ENCODE data around the gene DNM3.

The DNM3 gene

GRCh38 chr1:172120381-172120780 lies 279.1 kb downstream of the DNM3 start:
- DNase-seq, result no peak

- no peak for DNase-seq
These were observed 279.9 kb downstream of the DNM3 start for GRCh38 chr1:172121081-172121717.

- no peak for DNase-seq
These were observed 281.1 kb downstream of the DNM3 start for GRCh38 chr1:172122381-172122780.

GRCh38 chr1:172125250-172125649 lies 284.0 kb downstream of the DNM3 start:
- no peak for DNase-seq

- no peak for DNase-seq
These were observed 284.6 kb downstream of the DNM3 start for GRCh38 chr1:172125812-172126430.

- no peak for DNase-seq
These were observed 291.5 kb downstream of the DNM3 start for GRCh38 chr1:172132836-172133235.

- no peak for DNase-seq
These were observed 292.9 kb downstream of the DNM3 start for GRCh38 chr1:172134087-172134731.

- DNase-seq, result no peak
These were observed 293.9 kb downstream of the DNM3 start for GRCh38 chr1:172135076-172135672.

GRCh38 chr1:172135978-172136610 lies 294.8 kb downstream of the DNM3 start:
- no peak for DNase-seq

- no peak for DNase-seq
These were observed 295.6 kb downstream of the DNM3 start for GRCh38 chr1:172136925-172137324.

GRCh38 chr1:172137703-172138454 lies 296.6 kb downstream of the DNM3 start:
- DNase-seq, result no peak

GRCh38 chr1:172138634-172139033 lies 297.3 kb downstream of the DNM3 start:
- no peak for DNase-seq

- no peak for DNase-seq
These were observed 297.9 kb downstream of the DNM3 start for GRCh38 chr1:172139196-172139595.

- DNase-seq, result no peak
These were observed 298.8 kb downstream of the DNM3 start for GRCh38 chr1:172140072-172140471.

- no peak for DNase-seq
These were observed 299.3 kb downstream of the DNM3 start for GRCh38 chr1:172140591-172140990.

- no peak for DNase-seq
These were observed 300.1 kb downstream of the DNM3 start for GRCh38 chr1:172141341-172141881.

- no peak for DNase-seq
These were observed 301.0 kb downstream of the DNM3 start for GRCh38 chr1:172142324-172142723.

GRCh38 chr1:172143384-172144055 lies 302.2 kb downstream of the DNM3 start:
- no peak for DNase-seq

- no peak for DNase-seq
These were observed 303.3 kb downstream of the DNM3 start for GRCh38 chr1:172144445-172145061.

- DNase-seq, result no peak
These were observed 303.9 kb downstream of the DNM3 start for GRCh38 chr1:172145231-172145651.

GRCh38 chr1:172145656-172146055 lies 304.4 kb downstream of the DNM3 start:
- DNase-seq, result no peak

Measured in NCI-H510A (cell line).